HEK293 (cell line): Measurements from ENCODE around the gene ZNF423.

Source experiments
- CTCF ChIP-seq: fragments of 450-650 bp; formaldehyde crosslinking; IDR thresholded peaks from 2 replicates; pipeline ENCODE4 v1.5.1; 2016; ENCODE audit warnings: missing biosample characterization, missing genetic modification characterization
- SETDB1 ChIP-seq: IDR thresholded peaks from one replicate; pipeline ENCODE4 v1.6.1; 2017; ENCODE audit warnings: mild to moderate bottlenecking, low read length, moderate library complexity, mixed read lengths; ENCODE audit not compliant: insufficient read length
- ZBTB17 ChIP-seq: fragments of 450-650 bp; formaldehyde crosslinking; IDR thresholded peaks from 2 replicates; pipeline ENCODE4 v1.5.1; 2016; ENCODE audit warnings: missing biosample characterization, missing genetic modification characterization
- ZNF169 ChIP-seq: fragments of 450-650 bp; formaldehyde crosslinking; IDR thresholded peaks from 2 replicates; pipeline ENCODE4 v1.5.1; 2016; ENCODE audit warnings: missing biosample characterization, missing genetic modification characterization
- ZNF747 ChIP-seq: fragments of 450-650 bp; formaldehyde crosslinking; IDR thresholded peaks from 2 replicates; pipeline ENCODE4 v1.5.1; 2016; ENCODE audit warnings: missing biosample characterization, missing genetic modification characterization
- TF ChIP-seq, protein P1 (sequence below): fragments of 450-650 bp; IDR thresholded peaks from 2 replicates; pipeline ENCODE4 v1.5.1; 2018; ENCODE audit warnings: missing biosample characterization, missing genetic modification characterization

DNA sequence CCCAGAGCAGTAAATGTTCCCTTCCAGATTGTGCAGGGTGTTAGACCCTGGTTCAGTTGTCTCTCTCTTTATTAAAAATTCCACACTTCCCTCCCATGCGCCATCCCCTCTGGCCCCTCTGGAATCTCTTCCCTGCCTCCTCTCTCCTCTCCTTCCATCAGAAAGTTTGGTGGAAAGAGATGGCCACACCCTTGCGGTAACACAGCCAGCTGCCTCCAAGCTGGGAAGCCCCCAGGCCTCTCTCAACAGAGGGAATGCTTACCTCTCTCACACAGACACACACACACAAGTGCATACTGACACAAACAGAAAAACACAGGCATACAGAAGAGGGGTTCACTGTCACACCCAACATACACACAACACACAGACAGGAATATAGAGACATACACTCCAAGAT lies 261.8 kb downstream of the ZNF423 start:
- TF ChIP-seq ZNF747 (no peak), CTCF (tag by site-specific recombination) (no peak), SETDB1 (no peak), ZBTB17 (no peak), ZNF169 (tag by site-specific recombination) (no peak)
- TF ChIP-seq, protein P1, sequence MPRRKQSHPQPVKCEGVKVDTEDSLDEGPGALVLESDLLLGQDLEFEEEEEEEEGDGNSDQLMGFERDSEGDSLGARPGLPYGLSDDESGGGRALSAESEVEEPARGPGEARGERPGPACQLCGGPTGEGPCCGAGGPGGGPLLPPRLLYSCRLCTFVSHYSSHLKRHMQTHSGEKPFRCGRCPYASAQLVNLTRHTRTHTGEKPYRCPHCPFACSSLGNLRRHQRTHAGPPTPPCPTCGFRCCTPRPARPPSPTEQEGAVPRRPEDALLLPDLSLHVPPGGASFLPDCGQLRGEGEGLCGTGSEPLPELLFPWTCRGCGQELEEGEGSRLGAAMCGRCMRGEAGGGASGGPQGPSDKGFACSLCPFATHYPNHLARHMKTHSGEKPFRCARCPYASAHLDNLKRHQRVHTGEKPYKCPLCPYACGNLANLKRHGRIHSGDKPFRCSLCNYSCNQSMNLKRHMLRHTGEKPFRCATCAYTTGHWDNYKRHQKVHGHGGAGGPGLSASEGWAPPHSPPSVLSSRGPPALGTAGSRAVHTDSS (tag by site-specific recombination), result no peak
